Bronchial epithelial cell (primary cell): Measurements from ENCODE around the gene TAS2R3. TPM values are rescaled to one million over a fixed set of nuclear protein-coding genes. Genes with fewer than 3 reads are reported as not detected.
A peak's percentile ranks its signal among the peaks of the same experiment; 100 is the strongest.
"Not testable (repeated sequence)": the region's sequence is repeated elsewhere in the genome, so short reads cannot be mapped to it uniquely, and the experiment has no call there.

Experiments
- DNase-seq: peaks from one replicate; pipeline ENCODE4 v3.0.0-alpha.2; 2010; ENCODE audit warnings: low read depth
- FAIRE-seq: peaks from 2 replicates; lab custom pipeline; 2011; peaks lifted over from hg19 to GRCh38; lab: Jason Lieb, UNC
- H3K27me3 ChIP-seq: 2 replicates; pipeline ENCODE4 v1.5.1; 2011; ENCODE audit warnings: low read length; ENCODE audit not compliant: control insufficient read depth, insufficient read depth
- H3K36me3 ChIP-seq: 2 replicates; pipeline ENCODE4 v1.5.1; 2011; ENCODE audit warnings: low read length; ENCODE audit not compliant: control insufficient read depth, insufficient read depth
- H3K4me3 ChIP-seq: 2 replicates; pipeline ENCODE4 v1.5.1; 2011; ENCODE audit warnings: mild to moderate bottlenecking, low read depth, low read length, control low read depth
- CTCF ChIP-seq: IDR thresholded peaks from 2 replicates; pipeline ENCODE4 v1.5.1; 2011; ENCODE audit warnings: mild to moderate bottlenecking, moderate library complexity, low read length, control low read depth, inconsistent platforms; ENCODE audit not compliant: insufficient read depth, severe bottlenecking
- total RNA-seq: library from RNA; depleted of rRNA; stranded (reverse); fragments of >200 nt; gene quantifications from 2 replicates; pipeline ENCODE4 v1.2.1, GENCODE V29; 2014

TAS2R3 gene
- total RNA-seq, 1 donor from 2014 or later: 3.9 TPM

- FAIRE-seq: no peak
Measured at GRCh38 chr7:141752634-141753033, 11.3 kb upstream of the TAS2R3 start.

GRCh38 chr7:141754939-141755338, 9.0 kb upstream of the TAS2R3 start:
- no peak overlapping the region for H3K4me3 ChIP-seq
- H3K27me3 ChIP-seq: no peaks in the 10 kb centered on the region
- FAIRE-seq: no peak
- peak; percentile 23 for DNase-seq
- H3K36me3 ChIP-seq: peaks cover 15% of the 10 kb centered on the region
- peak; percentile 39 for TF ChIP-seq CTCF

More at GRCh38 chr7:141752634-141753033, 11.3 kb upstream of the TAS2R3 start:
- Histone ChIP-seq H3K27me3 (no peaks in the 10 kb centered on the region), H3K36me3 (peaks cover 11% of the 10 kb centered on the region), H3K4me3 (no peak overlapping the region)
- DNase-seq: no peak
- peak; percentile 15 for TF ChIP-seq CTCF

GRCh38 chr7:141770083-141770583, 6.2 kb downstream of the TAS2R3 start:
- H3K4me3 ChIP-seq, H3K27me3 ChIP-seq, FAIRE-seq, DNase-seq, H3K36me3 ChIP-seq: not testable (repeated sequence)

- H3K4me3 ChIP-seq: no peak within 1 kb of the TSS
- FAIRE-seq: no peak
- no peak for TF ChIP-seq CTCF
- no peak for DNase-seq
- H3K27me3 ChIP-seq: no peaks in the 10 kb centered on the region
- no peaks in the 10 kb centered on the region for H3K36me3 ChIP-seq
Measured at GRCh38 chr7:141776374-141776773, 12.5 kb downstream of the TAS2R3 start, which contains the start of gene TAS2R4. TSS of gene TAS2R4 (plus strand) at chr7:141776674. CDS start at chr7:141778489, 1,815 bp downstream.

GRCh38 chr7:141785706-141786552, 22.0 kb downstream of the TAS2R3 start:
- FAIRE-seq (no peak), DNase-seq (peak; percentile 62)
- Histone ChIP-seq H3K4me3 (no peak overlapping the region), H3K27me3 (no peaks in the 10 kb centered on the region), H3K36me3 (peaks cover 4% of the 10 kb centered on the region)
- TF ChIP-seq CTCF: peak; percentile 61

- no peak overlapping the region for H3K4me3 ChIP-seq
- H3K27me3 ChIP-seq: no peaks in the 10 kb centered on the region
- no peak for TF ChIP-seq CTCF
- peaks cover 4% of the 10 kb centered on the region for H3K36me3 ChIP-seq
- DNase-seq (no peak), FAIRE-seq (no peak)
Measured at GRCh38 chr7:141788296-141788695, 24.4 kb downstream of the TAS2R3 start.
